ENCODE data around the gene GDPD1.

Gene GDPD1

GRCh38 chr17:59315866-59316265, 95.6 kb downstream of the GDPD1 start:
- DNase-seq (ENCODE audit: low read depth, low spot score) = no peak
